Endothelial cell of umbilical vein (primary cell): ENCODE measurements around the gene HGF. TPM values are rescaled to one million over a fixed set of nuclear protein-coding genes. Genes with fewer than 3 reads are reported as not detected.

Experiments
- BruUV-seq: library from RNA; stranded (reverse); fragments of 400-500 nt; replicated peaks from 2 replicates; lab custom pipeline; 2021; lab: Mats Ljungman, UMichigan
- CTCF ChIA-PET: fragments of 300-600, 350-600 bp; sonication (Branson Sonifier 250); formaldehyde crosslinking; loops from one replicate; lab custom pipeline; 2021; ENCODE audit warnings: antibody characterized with exemption, inconsistent platforms; lab: Charles Lee
- POLR2A ChIA-PET: fragments of 300-600, 350-600 bp; sonication (Branson Sonifier 250); formaldehyde crosslinking; loops from one replicate; lab custom pipeline; 2021; ENCODE audit warnings: antibody characterized with exemption, inconsistent platforms; lab: Charles Lee
- DNase-seq: peaks from one replicate; pipeline ENCODE4 v3.0.0-alpha.2; 2011; ENCODE audit warnings: low read depth, low spot score
- FAIRE-seq: peaks from 2 replicates; lab custom pipeline; 2011; peaks lifted over from hg19 to GRCh38; lab: Jason Lieb, UNC
- H2AFZ ChIP-seq: 2 replicates; pipeline ENCODE4 v1.6.0; 2012; ENCODE audit warnings: low read depth, low read length, control low read depth, inconsistent platforms
- H3K27ac ChIP-seq: 2 replicates; pipeline ENCODE4 v1.5.1; 2011; ENCODE audit warnings: low read depth, mild to moderate bottlenecking, control low read depth, low read length, moderate library complexity; ENCODE audit not compliant: insufficient read depth
- H3K27me3 ChIP-seq, 2 experiments: 2 replicates each; pipeline versions ENCODE4 v1.6.0 to v1.6.1; 2011; ENCODE audit warnings: low read length in 2 of 2, mixed read lengths in 1 of 2; ENCODE audit not compliant: control insufficient read depth in 2 of 2, insufficient read depth in 2 of 2
- H3K36me3 ChIP-seq, 2 experiments: 2 replicates in 1 of 2; 3 replicates in 1 of 2; pipeline ENCODE4 v1.5.1; 2011; ENCODE audit warnings: low read length in 2 of 2, mild to moderate bottlenecking in 1 of 2, moderate library complexity in 1 of 2; ENCODE audit not compliant: control insufficient read depth in 2 of 2, insufficient read depth in 2 of 2; ENCODE audit errors: extremely low read depth in 1 of 2
- H3K4me1 ChIP-seq: 3 replicates; pipeline ENCODE4 v1.5.1; 2011; ENCODE audit warnings: mild to moderate bottlenecking, low read length; ENCODE audit not compliant: control insufficient read depth, insufficient read depth; ENCODE audit errors: extremely low read depth
- H3K4me2 ChIP-seq: 2 replicates; pipeline ENCODE4 v1.6.1; 2011; ENCODE audit warnings: low read length, control low read depth, mixed read lengths; ENCODE audit not compliant: insufficient read depth
- H3K4me3 ChIP-seq, 3 experiments: fragments of 200-600 bp in 1 of 3; sonication (generic), shearing (Covaris generic) in 1 of 3; replicated peaks in 1 of 3; 2 replicates each; pipeline ENCODE4 v1.5.1; 2011 to 2016; ENCODE audit warnings: control low read depth in 3 of 3, low read length in 3 of 3, mild to moderate bottlenecking in 2 of 3, inconsistent platforms in 1 of 3, low read depth in 1 of 3, moderate library complexity in 1 of 3; ENCODE audit not compliant: insufficient read depth in 1 of 3
- H3K79me2 ChIP-seq: 2 replicates; pipeline ENCODE4 v1.6.0; 2012; ENCODE audit warnings: low read length, inconsistent platforms; ENCODE audit not compliant: control insufficient read depth, insufficient read depth
- H3K9ac ChIP-seq: replicated peaks from 2 replicates; pipeline ENCODE3; 2011; ENCODE audit warnings: low read length, control low read depth; ENCODE audit not compliant: insufficient read depth; ENCODE audit errors: extremely low read depth
- H3K9me1 ChIP-seq: replicated peaks from 3 replicates; pipeline ENCODE4 v1.6.0; 2011; ENCODE audit warnings: mild to moderate bottlenecking, low read length; ENCODE audit not compliant: control insufficient read depth, insufficient read depth; ENCODE audit errors: extremely low read depth
- H3K9me3 ChIP-seq: replicated peaks from 2 replicates; pipeline ENCODE4 v1.5.1; 2012; ENCODE audit warnings: low read length, inconsistent platforms; ENCODE audit not compliant: control insufficient read depth, insufficient read depth
- H4K20me1 ChIP-seq: replicated peaks from 2 replicates; pipeline ENCODE3; 2011; ENCODE audit warnings: mild to moderate bottlenecking, low read length; ENCODE audit not compliant: control insufficient read depth, insufficient read depth; ENCODE audit errors: extremely low read depth
- EZH2 ChIP-seq: IDR thresholded peaks from 2 replicates; pipeline ENCODE4 v1.6.1; 2012; ENCODE audit warnings: borderline replicate concordance, low read depth, mild to moderate bottlenecking, moderate library complexity, low read length, inconsistent platforms; ENCODE audit not compliant: severe bottlenecking
- FOS ChIP-seq: IDR thresholded peaks from 2 replicates; pipeline ENCODE4 v1.6.1; 2011; ENCODE audit warnings: mild to moderate bottlenecking, low read length, moderate library complexity, borderline replicate concordance; ENCODE audit not compliant: insufficient read depth
- GATA2 ChIP-seq: IDR thresholded peaks from 2 replicates; pipeline ENCODE4 v1.7.0; 2011; ENCODE audit warnings: low read depth, mild to moderate bottlenecking, moderate library complexity, mixed read lengths, low read length; ENCODE audit not compliant: insufficient read length, insufficient read depth
- JUN ChIP-seq: IDR thresholded peaks from 2 replicates; pipeline ENCODE4 v1.6.1; 2011; ENCODE audit warnings: borderline replicate concordance, low read depth; ENCODE audit not compliant: insufficient read length, insufficient read depth
- MYC ChIP-seq: IDR thresholded peaks from one replicate; pipeline ENCODE4 v1.6.1; 2011; ENCODE audit warnings: mild to moderate bottlenecking, low read depth, low read length
- POLR2A ChIP-seq: IDR thresholded peaks from 2 replicates; pipeline ENCODE4 v1.6.1; 2012; ENCODE audit warnings: low read depth, mild to moderate bottlenecking, control low read depth, low read length
- POLR2AphosphoS5 ChIP-seq: IDR thresholded peaks from 2 replicates; pipeline ENCODE4 v1.6.1; 2012; ENCODE audit warnings: low read depth, mild to moderate bottlenecking, control low read depth, low read length, moderate library complexity; ENCODE audit not compliant: insufficient read depth
- dilution Hi-C: fragments of 300-500 bp; cut with MboI; formaldehyde crosslinking; loops from one replicate; pipeline ENCODE4 v1.15.0; 2019; ENCODE audit warnings: low sequenced_read_pairs; ENCODE audit not compliant: extremely low pct_ligation_motif_present
- intact Hi-C: fragments of 100-400 bp; cut with micrococcal nuclease; formaldehyde crosslinking; loops from one replicate; pipeline ENCODE4 v1.10.0; 2022
- polyA plus RNA-seq, 4 experiments: library from polyadenylated mRNA; depleted of rRNA in 3 of 4; stranded (reverse) in 3 of 4; unstranded in 1 of 4; fragments of >200 nt; gene quantifications; 2 replicates each; pipeline versions ENCODE4 v1.2.1 to v1.2.3, GENCODE V29; 2011 to 2012; ENCODE audit warnings: missing spikeins in 1 of 4
- total RNA-seq: library from RNA; stranded (reverse); gene quantifications from 2 replicates; pipeline ENCODE4 v1.2.3, GENCODE V29; 2021
- TF ChIP-seq, protein P1 (sequence below): IDR thresholded peaks from 2 replicates; pipeline ENCODE4 v1.6.1; 2011; ENCODE audit not compliant: insufficient read depth, insufficient read length
- TF ChIP-seq, protein P2 (sequence below), 2 donors: IDR thresholded peaks; 1 replicate in 1 of 2; 2 replicates in 1 of 2; pipeline ENCODE4 v1.5.1; 2011; ENCODE audit warnings: low read length in 2 of 2, mild to moderate bottlenecking in 2 of 2, moderate library complexity in 2 of 2, control low read depth in 1 of 2, inconsistent platforms in 1 of 2, low read depth in 1 of 2; ENCODE audit not compliant: insufficient read depth in 1 of 2; ENCODE audit errors: extremely low read depth in 1 of 2

HGF gene
- total and polyA plus RNA-seq, 2 donors (not counting 3 experiments of a cell fraction or from before 2014, with no cell fraction given), result 0.15 to 0.18 TPM

DNA sequence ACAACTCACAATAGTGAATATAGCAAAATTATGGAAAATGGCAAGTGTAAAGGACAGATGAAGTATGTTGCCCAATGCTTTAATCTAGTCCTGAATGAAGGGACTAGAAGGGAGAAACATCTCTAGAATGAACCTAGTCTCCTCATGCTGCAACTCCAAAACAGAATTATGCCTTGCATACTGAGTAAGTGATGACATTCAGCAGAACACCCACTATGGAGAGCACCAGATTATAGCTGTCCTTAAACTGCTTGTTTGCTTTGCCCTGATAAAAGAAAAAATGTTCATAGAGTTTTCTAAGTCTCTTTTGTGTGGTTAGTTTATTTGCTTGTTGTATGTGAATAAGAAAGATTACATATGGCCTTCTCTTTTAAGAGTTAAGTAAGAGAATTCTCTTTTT lies 7.8 kb upstream of the HGF start:
- POLR2A ChIA-PET, result no interaction called here
- DNase-seq (no peak), FAIRE-seq (no peak)
- no peak overlapping the region for H3K9ac ChIP-seq
- dilution Hi-C loops (no loop called here), intact Hi-C loops (loop anchor here (5.0 kb wide), 1 partner anchor 275 kb away; no protein-coding TSS in a partner anchor)
- H3K4me2 ChIP-seq, result no peak overlapping the region
- no peaks in the 10 kb centered on the region for H4K20me1 ChIP-seq
- CTCF ChIA-PET, result interaction anchor here (3.5 kb wide), 1 partner anchor 13 kb away, joined by 14 read pairs; no protein-coding TSS in a partner anchor
- H3K4me1 ChIP-seq, result no peaks in the 10 kb centered on the region
- H3K4me3 ChIP-seq, result no peak overlapping the region
- no peaks in the 10 kb centered on the region for H3K9me1 ChIP-seq
- H2AFZ ChIP-seq, result no peak overlapping the region
- TF ChIP-seq EZH2 (no peak), FOS (no peak), MYC (no peak), POLR2AphosphoS5 (no peak), POLR2A (no peak), GATA2 (no peak), JUN (no peak)
- TF ChIP-seq, protein P1, sequence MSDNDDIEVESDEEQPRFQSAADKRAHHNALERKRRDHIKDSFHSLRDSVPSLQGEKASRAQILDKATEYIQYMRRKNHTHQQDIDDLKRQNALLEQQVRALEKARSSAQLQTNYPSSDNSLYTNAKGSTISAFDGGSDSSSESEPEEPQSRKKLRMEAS, result no peak
- TF ChIP-seq, protein P2, sequence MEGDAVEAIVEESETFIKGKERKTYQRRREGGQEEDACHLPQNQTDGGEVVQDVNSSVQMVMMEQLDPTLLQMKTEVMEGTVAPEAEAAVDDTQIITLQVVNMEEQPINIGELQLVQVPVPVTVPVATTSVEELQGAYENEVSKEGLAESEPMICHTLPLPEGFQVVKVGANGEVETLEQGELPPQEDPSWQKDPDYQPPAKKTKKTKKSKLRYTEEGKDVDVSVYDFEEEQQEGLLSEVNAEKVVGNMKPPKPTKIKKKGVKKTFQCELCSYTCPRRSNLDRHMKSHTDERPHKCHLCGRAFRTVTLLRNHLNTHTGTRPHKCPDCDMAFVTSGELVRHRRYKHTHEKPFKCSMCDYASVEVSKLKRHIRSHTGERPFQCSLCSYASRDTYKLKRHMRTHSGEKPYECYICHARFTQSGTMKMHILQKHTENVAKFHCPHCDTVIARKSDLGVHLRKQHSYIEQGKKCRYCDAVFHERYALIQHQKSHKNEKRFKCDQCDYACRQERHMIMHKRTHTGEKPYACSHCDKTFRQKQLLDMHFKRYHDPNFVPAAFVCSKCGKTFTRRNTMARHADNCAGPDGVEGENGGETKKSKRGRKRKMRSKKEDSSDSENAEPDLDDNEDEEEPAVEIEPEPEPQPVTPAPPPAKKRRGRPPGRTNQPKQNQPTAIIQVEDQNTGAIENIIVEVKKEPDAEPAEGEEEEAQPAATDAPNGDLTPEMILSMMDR (IDR thresholded peaks at IDR 0.05; ENCODE audit: extremely low read depth in 1 of 2, insufficient read depth in 1 of 2, low read depth in 1 of 2, low read length in 2 of 2), result no peak
- no peaks in the 10 kb centered on the region for H3K9me3 ChIP-seq
- BruUV-seq, result no TSS peak
- H3K27ac ChIP-seq, result no peak overlapping the region
- no peaks in the 10 kb centered on the region for H3K27me3 ChIP-seq
- H3K36me3 ChIP-seq, result no peaks in the 10 kb centered on the region
- H3K79me2 ChIP-seq, result no peaks in the 10 kb centered on the region
